Measurements from ENCODE around the gene ETV3.
A peak's percentile ranks its signal among the peaks of the same experiment; 100 is the strongest.
"Not testable (repeated sequence)": the region's sequence is repeated elsewhere in the genome, so short reads cannot be mapped to it uniquely, and the experiment has no call there.

Gene ETV3

DNA sequence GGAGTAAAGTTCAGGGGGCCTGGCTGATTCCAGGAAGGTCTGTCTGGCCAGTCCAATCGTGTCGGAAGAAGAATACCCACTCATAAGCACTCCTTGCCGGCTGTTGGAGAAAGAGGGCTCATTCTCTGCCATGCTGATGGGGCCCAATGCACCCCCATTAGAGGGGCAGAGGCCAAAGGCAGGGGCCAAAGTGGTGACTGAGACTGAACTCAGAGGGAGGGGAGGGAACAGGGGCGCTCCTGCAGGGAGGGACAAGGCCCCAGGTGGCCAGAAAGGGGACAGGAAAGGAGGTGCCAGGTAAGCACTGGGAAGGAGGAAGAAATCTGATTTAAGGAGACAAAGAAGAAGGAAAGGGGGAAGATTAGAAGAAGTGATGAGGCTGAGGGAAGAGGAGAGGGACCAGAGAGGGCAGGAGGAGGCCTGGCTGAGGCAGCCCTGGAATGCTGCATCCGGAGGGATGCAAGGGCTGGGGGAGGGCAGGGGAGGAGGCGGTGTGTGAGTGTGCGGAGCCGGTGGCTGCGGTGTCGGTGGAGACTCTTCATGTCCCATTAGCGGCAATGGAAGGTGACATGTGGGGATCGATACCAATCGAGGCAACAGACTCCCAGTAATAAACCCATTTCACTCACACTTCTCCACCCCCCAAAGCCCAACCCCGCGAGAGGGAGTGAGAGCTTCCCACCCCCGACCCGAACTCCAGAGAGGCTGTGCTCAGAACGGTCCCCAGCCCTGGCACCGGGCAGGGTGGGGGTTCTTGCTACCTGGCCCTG is 26.6 kb downstream of the ETV3 start:
- DNase-seq (ENCODE audit: low spot score) = no peak

DNA sequence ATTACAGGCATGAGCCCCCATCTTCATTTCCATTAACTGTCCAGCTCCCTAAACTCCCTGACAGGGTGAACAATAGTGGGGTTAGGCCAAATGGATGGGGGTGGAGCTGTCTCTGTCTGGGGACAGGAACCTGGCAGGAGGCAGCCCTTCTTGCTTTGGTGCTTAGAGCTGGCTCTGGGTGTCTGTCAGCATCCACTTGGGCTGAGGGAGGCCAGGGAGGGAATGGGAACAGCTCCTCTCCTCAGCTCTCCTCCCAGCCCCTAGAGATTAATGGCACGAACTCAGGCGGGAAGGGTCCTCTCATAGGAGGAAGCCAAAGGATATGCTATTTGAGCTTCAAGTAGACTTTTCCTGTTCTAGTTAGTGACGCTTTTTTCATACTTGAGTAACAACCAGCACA is 27.5 kb downstream of the ETV3 start:
- no peak for DNase-seq (ENCODE audit: low spot score)

DNA sequence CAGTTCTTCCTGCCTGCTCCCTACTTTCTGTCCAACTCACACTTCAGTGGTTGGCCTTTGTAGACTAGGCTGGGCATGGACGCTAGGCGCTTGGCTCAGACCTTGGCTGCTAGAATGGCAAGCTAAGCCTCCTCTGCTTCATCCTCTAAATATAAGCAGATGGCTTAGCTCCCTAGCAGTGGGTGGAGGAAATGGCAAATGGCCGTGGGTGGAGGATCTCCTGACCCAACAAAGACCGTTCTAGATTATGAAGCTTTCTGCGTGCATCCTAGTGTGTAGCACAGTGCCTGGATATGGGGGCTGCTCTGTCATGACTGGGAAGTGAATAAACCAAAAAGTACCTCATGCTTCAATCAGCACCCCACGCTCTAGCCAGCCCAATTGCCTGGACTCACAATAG is 28.2 kb downstream of the ETV3 start:
- no peak for DNase-seq (ENCODE audit: low spot score)

DNA sequence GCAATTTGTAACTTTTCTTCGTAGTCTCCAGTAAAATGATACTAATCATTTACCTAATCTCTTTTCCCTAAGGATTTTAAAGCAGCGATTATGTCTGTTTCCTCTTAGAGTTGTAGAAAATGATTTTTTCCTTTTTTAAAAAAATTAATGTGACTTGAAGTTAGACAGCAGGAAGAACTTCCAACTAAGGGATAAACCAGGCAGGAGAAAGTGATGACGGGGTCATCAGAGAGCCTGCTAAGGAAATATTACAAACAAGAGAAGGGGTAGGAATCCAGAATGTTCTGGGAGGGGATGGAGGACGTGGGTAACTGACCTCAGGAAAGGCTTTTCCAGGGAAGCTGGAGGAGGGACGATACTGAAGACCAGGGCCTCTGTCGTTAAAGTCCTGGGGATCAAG is 29.7 kb downstream of the ETV3 start:
- DNase-seq (ENCODE audit: low spot score) = no peak

DNA sequence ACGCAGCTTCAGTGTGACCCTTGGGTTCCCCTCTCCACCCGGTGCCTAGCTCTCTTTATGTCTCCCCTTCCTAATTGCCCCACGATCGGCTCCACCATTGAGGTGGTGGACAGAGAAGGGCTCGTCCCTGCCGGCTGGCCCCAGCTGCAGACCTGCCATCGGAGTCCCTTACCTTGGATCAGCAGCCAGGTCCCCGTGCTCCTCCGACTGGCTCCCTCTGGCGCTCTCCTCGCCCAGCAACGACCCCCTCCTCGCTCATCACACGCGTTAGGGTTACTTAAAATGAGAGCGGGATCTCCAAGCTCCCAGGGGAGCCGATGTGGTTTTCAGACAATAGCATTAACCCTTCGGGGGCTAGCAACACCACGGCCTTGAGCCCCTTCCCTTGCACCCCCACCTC is 30.5 kb downstream of the ETV3 start:
- DNase-seq (ENCODE audit: low spot score) = no peak

DNA sequence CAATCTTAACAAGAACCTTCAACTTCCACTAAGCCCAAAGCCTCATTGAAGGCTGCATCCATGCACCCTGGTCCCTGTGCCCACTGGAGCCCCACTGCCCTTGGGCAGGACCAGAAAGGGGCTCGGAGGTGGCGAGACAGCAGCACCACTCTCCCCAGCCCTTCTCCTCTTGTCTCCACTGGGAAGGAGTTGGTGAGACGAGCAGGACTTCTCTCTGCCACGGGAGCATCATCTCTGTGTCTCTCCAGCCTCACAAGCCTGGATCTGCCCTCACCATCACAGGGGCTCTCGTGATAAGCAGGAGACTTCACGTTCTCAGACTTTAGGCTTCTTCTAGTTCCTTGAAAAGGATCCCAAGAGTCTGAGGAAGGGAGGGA is 31.4 kb downstream of the ETV3 start:
- no peak for DNase-seq (ENCODE audit: low spot score)

DNA sequence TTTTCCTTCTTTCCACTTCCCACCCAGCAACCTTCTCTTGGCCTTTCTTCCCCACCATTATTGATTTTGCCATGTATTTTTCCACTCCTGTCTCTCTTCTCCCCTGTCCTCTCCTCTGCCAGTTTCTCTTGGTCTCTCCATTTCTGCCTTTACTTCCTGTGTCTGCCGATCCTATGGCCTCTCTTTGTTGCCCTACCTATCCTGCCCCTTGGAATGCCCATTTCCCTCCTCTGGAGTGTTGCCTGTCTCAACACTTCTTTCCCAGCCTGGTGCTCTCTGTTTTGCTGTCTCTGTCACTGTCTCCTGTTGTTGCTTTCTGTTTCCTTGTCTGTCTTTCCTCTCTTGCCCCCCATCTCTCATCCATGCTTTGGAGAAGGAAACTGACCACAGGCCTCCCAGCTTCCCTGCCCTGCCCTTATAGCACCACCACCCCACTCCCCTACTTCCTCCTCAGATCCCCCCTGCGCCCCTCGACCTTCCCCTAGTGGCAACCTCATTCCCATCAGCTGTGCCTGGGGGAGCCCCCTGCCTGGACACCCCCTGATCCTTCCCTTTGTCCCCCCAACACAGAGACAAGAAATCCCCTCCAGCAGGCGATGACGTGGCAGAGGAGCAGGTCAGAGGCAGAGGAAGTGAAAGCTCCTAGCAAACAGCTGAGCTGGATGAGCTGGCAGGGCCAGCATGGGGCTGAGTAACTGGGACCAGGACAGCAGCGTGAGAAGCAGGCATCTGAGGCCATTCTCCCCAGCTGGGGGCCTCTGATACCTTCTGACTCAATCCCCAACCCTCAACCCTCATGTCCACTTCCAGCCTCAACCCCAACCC is 32.0 kb downstream of the ETV3 start:
- DNase-seq (ENCODE audit: low spot score) = peak; percentile 93

DNA sequence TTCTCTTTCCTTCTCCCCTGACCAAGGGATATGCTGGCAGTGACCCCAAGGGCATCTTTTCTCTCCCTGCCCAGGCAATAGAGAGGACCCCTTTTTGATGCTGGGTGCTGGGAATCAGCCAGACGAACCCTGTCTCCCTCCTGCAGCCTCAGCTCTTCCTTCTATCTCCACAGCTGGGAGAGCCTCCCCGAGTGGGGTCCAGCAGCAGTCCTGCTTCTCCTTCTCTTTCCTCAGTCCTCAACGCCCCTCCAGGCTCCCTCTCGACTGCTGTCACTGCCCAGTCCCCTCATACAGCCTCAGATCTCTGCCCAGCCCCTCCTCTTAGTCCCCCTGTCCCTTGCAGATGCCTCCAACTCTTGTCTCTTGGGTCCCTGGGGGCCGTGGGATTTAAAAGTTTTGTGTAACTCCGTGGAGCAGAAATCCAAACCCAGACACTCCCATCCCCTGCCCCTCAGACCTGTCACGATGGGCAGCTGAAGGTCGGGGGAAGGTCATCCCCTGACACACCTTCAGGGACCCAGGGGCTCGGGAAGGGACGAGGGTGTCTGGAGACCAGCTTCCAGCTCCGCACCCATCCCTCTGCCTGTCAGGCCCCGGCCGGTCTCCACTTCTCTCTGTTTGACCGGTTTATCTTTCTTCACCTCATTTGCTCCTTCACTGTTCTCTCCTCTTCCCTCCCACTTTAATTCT is 32.8 kb downstream of the ETV3 start:
- no peak for DNase-seq (ENCODE audit: low spot score)

DNA sequence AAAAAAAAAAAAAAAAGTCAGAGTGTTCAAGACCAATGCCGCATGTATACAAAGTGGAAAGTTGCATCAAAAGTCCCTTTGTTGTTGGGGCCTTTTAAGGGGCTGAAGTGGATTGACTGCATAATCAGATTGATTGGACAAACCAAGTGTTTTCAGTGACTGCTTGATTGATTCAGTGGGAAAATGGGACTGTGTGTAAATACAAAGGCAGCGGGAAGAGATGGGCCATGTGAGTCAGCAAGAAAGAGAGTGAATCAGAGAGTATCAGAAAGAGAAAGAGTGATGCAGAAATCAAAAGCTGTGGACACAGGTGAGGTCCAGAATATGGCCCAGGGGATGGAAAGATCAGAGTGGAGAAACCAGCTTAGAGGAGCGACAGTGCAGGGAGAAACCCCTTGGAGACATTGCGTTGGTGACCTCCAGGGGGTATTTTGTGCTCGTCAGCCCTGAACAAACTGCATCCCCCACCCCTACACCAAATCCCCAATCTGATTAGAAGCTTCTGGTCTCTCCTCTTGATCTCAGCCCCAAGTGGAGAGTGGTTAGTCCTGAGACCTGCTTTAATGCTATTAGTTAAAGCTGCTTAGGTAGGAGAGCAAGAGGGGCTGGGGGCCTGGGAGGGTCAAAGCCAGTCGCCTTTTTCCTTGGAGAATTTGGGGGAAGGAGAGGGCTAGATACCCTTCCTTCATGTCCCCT is 33.4 kb downstream of the ETV3 start:
- no peak for DNase-seq (ENCODE audit: low spot score)

DNA sequence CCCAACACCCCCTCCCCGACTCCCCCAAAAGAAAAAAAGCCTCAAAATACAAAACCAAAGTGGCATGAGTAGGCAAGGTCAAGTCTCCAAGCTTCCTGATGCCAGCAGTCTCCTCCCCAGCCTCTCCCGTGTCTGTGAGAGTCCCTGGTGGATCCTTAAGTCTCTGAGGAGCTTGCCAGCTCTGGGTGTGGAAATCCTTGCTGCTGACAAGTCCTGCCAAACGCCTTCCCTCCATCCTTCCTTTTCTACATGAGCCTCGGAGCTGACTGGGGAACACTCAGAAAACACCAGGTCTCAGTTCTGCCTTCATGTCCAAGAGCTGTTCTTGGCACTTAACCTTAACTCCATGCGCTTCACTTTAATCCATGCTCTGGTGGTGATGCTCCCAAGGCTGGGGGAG is 34.9 kb downstream of the ETV3 start:
- DNase-seq (ENCODE audit: low spot score) = no peak

DNA sequence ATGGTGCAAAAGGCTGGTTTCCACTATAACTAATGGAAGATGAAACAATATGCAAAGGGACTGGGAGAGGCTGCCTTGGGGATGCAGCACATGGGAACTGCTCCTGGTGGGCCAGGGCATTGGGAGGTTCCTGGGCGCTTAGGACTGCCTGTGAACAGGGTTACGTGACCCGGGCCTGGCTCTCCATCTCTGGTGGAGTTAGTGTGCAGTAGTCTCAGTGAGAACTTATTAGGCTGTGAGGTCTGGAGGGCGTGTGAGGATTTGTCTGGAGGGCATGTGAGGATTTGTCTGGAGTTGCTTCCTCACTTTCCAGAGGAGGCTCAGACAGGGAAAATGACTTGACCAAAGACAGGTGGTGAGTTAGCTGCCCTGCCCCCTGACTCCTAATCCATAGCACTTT is 37.0 kb downstream of the ETV3 start:
- DNase-seq (ENCODE audit: low spot score) = no peak

DNA sequence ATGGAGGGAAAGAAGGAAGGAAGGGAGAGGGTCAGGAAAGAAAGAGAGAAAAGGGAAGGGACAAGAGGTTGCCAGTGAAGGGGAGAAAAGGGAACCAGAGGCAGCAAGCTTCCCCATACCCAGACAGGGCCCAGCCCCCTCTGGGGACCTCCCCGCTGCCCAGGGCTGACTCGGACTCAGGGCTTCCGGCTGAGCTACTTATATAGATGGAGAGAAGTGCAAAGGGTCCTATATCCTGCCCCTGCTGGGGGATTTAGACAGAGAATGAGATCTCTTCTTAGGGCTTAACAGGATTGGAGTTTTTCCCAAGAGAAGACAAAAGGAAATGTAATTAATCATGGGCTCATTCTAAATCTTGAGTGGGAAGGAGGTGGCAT is 38.6 kb downstream of the ETV3 start, which contains the start of gene ETV3L:
TSS of gene ETV3L (minus strand) at position 176 of the 377 bp plus-strand sequence. CDS start 285 bp downstream, outside the sequence.
- DNase-seq (ENCODE audit: low spot score) = no peak

DNA sequence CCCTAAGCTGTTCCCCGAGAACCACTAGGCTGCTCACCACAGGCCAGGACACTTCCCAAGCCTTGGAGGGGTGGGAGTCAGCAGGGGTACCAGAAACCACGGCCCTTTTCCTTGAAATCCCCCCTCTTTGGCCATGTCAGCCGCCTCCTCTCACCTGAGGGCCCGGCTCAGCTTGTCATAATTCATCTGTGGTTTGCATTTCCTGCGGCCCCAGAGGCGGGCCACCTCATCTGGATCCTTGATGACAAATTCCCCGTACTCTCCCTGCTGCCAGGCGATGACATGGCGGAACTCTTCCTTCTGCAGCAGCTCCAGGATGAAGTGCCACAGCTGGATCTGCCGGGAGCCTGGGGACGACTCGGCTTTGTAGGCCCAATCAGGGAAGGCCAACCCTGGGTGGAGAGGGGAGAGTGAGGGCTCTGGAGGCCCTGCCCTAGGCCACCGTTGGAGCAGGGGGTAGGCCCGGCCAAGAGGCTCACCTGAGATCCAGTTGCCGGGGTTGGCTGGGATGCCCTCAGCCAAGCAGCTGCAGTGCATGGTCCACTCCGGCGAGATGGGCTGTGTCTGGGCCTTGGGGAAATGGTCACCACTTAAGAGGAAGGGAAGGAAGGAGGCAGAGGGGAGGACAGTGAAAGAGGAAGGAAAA is 39.1 kb downstream of the ETV3 start:
- DNase-seq (ENCODE audit: low spot score) = not testable (repeated sequence)

DNA sequence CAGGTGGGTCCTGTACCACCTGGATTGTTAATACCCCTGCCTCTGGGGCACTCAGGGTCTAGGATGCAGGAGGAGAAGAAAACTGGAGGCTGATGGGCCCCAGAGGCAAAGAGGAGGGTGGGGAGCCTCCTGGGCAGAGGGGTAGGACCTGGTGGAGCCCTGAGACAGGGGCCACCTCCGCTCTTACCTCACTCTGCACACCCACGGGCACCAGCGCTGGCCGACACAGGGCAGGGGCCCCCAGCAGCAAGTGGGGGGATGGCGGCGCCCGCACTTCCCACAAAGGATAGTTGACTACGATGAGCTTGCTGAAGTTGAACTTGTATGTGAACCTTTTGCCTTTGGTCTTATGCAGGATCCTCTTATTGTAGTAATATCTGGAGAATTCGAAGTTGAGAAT is 39.7 kb downstream of the ETV3 start:
- no peak for DNase-seq (ENCODE audit: low spot score)

DNA sequence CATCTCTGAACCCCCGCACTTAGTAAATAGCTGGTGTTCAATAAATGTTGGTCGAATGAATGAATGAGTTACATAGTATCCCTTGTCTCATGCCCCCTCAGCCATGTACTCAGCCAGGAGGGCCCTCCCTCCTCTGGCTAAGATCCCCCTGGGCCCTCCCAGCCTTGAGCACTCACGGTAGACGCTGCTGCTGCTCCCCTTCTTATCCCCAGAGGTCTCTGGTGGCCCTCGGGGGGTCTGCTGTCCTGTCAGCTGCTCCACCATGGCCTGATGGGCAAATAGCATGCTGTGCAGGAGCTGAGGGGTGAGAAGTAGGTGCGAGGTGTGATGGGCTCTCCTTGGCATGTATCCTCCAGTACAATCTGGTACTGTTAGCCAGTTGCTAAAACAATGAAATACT is 40.5 kb downstream of the ETV3 start:
- DNase-seq (ENCODE audit: low spot score) = no peak

DNA sequence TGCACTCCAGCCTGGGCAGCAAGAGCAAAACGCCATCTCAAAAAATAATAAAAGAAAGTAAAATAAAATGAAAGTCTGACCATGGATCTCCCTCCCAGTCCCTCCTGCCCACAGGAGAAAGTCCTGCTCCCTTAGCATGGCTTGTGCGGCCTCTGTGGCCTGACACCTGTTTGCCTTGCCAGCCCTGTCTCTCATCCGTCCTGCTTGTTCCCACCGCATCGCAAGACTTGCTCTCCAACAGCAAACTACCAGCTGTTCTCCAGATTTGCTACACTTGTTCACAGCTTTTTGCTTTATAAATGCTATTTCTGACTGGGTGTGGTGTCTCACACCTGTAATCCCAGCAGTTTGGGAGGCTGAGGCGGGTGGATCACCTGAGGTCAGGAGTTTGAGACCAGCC is 41.3 kb downstream of the ETV3 start:
- no peak for DNase-seq (ENCODE audit: low spot score)

DNA sequence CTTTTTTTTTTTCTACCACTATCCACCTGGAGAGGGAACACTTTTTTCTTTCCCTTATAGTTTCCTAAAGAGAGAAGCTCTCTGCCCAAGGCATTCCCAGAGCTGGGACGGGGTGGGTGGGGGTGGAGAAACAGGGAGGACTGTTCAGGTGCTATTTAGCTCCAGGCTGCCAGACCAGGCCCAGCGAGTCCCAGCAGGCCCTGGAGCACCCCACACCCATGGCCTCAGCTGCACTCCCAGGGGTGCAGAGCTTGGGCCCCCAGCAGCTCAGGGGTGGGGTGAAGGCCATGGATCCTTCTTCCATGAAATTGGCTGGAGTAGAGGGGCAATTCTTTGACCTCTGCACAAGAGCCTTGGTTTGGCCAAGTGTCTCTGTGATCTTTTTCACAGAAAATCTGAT is 42.6 kb downstream of the ETV3 start:
- no peak for DNase-seq (ENCODE audit: low spot score)

DNA sequence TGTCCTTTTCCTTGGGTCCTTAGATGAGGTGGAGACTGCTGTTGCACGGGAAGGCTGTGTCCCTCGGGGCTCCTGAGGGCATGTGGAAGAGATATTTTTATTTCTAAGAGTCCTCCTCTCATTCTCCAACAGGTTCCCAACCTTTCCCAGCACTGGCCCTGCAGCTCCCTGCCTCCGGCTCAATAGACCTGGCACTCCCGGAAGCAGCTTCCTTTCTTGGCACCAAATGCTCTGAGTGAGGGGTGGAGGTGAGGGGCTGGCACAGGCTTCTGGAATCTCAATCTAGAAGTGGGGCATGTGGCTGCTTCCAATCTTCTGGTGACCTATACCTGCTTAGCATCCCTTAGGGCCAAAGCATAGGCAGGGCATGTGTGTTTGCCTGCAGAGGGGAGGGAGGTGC is 43.1 kb downstream of the ETV3 start:
- DNase-seq (ENCODE audit: low spot score) = no peak

DNA sequence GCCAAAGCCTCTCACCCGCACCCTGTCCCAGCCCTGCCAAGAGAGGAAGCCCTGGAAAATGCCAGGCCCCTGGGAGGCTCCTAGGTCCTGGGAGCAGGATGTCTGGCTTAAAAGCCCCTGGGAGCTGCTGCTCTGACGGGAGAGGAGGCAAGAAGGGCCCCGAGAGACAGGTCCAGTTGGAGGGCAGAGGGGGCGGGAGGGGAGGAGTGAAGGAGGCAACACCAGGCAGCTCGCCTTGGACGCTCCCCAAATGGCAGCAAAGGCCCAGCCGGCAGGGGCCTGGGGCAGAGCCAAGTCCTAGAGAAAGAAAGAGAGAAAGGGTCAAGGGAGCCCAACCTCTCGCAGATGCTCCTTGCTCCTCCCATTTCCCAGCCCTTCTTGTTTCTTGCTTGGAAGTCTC is 45.4 kb downstream of the ETV3 start:
- no peak for DNase-seq (ENCODE audit: low spot score)

DNA sequence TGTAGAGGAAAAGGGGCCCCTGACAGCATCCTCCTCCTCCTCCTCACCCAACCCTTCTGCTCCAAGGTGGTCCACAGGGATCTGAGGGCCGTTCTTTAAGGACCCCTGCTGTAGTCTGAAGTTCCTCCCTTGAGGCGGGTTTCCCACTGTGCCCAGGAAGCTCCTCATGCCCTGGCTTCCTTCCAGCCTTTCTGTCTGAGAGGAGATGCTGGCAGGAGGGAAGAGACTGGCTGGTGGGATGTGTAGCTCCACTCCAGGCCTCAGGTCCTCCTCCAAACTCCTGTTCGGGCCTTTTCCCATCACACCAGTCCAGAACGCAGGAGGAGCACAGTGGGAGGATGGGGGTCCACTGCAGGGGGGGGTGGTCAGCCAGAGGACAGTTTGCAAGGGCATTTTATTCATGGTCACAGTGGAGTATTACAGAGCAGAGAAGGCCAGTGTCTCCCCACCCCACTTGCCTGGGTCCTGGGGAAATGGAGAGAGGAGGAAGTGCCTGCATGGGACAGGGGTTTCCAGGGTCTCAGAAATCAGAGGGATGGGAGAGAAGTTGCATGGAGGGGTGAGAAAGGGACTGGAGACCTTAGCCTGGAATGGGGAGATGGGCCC is 46.4 kb downstream of the ETV3 start:
- DNase-seq (ENCODE audit: low spot score) = no peak

DNA sequence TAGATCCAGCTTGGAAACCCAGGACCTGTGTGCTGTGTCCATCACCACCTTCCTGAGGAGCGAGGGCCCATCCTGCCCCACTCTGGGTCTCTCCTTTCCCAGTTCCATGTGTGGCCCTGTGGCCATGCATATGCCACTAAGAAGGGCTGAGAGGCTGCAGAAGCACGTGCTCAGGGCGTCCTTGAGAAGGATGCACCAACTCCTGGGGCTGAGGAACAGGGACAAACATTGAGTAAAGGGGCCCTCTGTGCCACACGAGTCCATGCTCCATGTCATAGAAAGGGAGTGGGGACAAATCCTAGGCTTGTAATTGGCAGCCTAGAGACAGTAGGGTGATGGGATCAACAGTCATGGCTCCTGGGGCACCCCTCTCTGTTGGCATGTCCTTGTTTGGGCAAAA is 47.0 kb downstream of the ETV3 start:
- DNase-seq (ENCODE audit: low spot score) = no peak
